HEK293 (cell line): Measurements from ENCODE around the gene MAGEF1.

Experiments used
- CTCF ChIP-seq: fragments of 450-650 bp; formaldehyde crosslinking; IDR thresholded peaks from 2 replicates; pipeline ENCODE4 v1.5.1; 2016; ENCODE audit warnings: missing biosample characterization, missing genetic modification characterization
- GLI4 ChIP-seq: fragments of 450-650 bp; formaldehyde crosslinking; IDR thresholded peaks from 2 replicates; pipeline ENCODE4 v1.5.1; 2016; ENCODE audit warnings: missing biosample characterization, missing genetic modification characterization
- MEIS1 ChIP-seq: sonication (generic); formaldehyde crosslinking; IDR thresholded peaks from 2 replicates; pipeline ENCODE4 v1.8.1; 2022; ENCODE audit warnings: missing genetic modification reagents, mild to moderate bottlenecking, borderline replicate concordance
- ZFP3 ChIP-seq: fragments of 450-650 bp; formaldehyde crosslinking; IDR thresholded peaks from 2 replicates; pipeline ENCODE4 v1.5.1; 2016; ENCODE audit warnings: low read depth, missing biosample characterization, missing genetic modification characterization
- ZNF138 ChIP-seq: fragments of 450-650 bp; formaldehyde crosslinking; IDR thresholded peaks from 2 replicates; pipeline ENCODE4 v1.5.1; 2016; ENCODE audit warnings: missing biosample characterization, missing genetic modification characterization, borderline replicate concordance
- ZNF23 ChIP-seq: fragments of 450-650 bp; formaldehyde crosslinking; IDR thresholded peaks from 2 replicates; pipeline ENCODE4 v1.5.1; 2016; ENCODE audit warnings: missing biosample characterization, missing genetic modification characterization, borderline replicate concordance
- ZNF510 ChIP-seq: fragments of 450-650 bp; formaldehyde crosslinking; IDR thresholded peaks from 2 replicates; pipeline ENCODE4 v1.5.1; 2018; ENCODE audit warnings: mild to moderate bottlenecking, missing genetic modification characterization, missing biosample characterization; ENCODE audit not compliant: insufficient replicate concordance
- ZNF558 ChIP-seq: fragments of 450-650 bp; formaldehyde crosslinking; IDR thresholded peaks from 2 replicates; pipeline ENCODE4 v1.5.1; 2016; ENCODE audit warnings: missing biosample characterization, missing genetic modification characterization
- ZNF768 ChIP-seq: fragments of 450-650 bp; formaldehyde crosslinking; IDR thresholded peaks from 2 replicates; pipeline ENCODE4 v1.5.1; 2018; ENCODE audit warnings: missing biosample characterization, mild to moderate bottlenecking, missing genetic modification characterization

- TF ChIP-seq CTCF (tag by site-specific recombination): no peak
- no peak for TF ChIP-seq ZNF768 (tag by site-specific recombination)
- no peak for TF ChIP-seq GLI4 (tag by site-specific recombination)
- no peak for TF ChIP-seq ZNF558 (tag by site-specific recombination)
- TF ChIP-seq ZNF510 (tag by site-specific recombination): no peak
- TF ChIP-seq MEIS1 (CRISPR knock-in tag): no peak
- no peak for TF ChIP-seq ZFP3 (tag by site-specific recombination)
- no peak for TF ChIP-seq ZNF138 (tag by site-specific recombination)
- no peak for TF ChIP-seq ZNF23 (tag by site-specific recombination)
Observed at GRCh38 chr3:184662187-184662586, 49.7 kb downstream of the MAGEF1 start.
